SK-N-DZ (cell line): ENCODE results near the gene ETV3.

ENCODE experiments used
- DNase-seq: peaks from one replicate; pipeline ENCODE4 v3.0.0-alpha.2; 2015; ENCODE audit warnings: low spot score

The ETV3 gene

DNA sequence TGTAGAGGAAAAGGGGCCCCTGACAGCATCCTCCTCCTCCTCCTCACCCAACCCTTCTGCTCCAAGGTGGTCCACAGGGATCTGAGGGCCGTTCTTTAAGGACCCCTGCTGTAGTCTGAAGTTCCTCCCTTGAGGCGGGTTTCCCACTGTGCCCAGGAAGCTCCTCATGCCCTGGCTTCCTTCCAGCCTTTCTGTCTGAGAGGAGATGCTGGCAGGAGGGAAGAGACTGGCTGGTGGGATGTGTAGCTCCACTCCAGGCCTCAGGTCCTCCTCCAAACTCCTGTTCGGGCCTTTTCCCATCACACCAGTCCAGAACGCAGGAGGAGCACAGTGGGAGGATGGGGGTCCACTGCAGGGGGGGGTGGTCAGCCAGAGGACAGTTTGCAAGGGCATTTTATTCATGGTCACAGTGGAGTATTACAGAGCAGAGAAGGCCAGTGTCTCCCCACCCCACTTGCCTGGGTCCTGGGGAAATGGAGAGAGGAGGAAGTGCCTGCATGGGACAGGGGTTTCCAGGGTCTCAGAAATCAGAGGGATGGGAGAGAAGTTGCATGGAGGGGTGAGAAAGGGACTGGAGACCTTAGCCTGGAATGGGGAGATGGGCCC lies 46.4 kb downstream of the ETV3 start:
- DNase-seq, result no peak

DNA sequence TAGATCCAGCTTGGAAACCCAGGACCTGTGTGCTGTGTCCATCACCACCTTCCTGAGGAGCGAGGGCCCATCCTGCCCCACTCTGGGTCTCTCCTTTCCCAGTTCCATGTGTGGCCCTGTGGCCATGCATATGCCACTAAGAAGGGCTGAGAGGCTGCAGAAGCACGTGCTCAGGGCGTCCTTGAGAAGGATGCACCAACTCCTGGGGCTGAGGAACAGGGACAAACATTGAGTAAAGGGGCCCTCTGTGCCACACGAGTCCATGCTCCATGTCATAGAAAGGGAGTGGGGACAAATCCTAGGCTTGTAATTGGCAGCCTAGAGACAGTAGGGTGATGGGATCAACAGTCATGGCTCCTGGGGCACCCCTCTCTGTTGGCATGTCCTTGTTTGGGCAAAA lies 47.0 kb downstream of the ETV3 start:
- DNase-seq, result no peak

DNA sequence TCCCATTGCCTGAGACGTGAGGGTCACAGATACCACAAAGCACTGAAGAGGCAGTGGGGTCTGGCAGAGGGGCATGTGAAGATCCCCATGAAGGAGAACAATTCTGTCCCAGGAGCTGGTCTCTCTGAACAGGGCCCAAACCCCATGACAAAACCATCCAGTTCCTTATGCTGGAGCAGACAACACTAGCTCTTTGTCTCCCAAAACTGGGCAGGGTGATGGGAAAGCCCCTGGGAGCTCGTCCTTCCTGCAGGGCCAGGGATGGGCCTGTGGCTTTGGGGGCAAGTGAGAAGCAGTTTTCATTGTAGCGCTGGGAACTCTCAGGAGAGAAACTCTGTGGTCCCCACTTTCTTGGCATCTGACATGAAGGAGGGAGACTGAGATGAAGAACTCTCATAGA lies 47.4 kb downstream of the ETV3 start:
- no peak for DNase-seq

DNA sequence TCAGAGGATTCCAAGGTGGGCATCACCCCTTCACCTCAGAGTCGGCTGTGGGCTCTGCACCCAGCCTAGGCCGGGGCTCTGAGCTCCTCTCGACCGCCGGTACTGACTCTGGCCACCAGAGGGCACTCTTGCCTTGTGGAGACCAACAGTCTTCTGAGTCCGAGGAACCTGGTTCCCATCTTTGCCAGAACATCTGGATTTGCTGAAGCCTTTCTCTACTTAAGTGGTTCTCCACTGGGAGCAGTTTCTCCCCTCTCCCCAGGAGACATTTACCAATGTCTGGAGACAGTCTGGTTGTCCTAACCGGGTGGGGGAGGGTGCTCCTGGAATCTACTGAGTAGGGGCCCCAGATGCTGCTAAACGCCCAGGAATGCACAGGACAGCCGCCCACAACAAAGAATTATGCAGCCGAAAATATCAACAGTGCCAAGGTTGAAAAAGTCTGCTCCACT lies 48.0 kb downstream of the ETV3 start:
- peak; percentile 88 for DNase-seq

DNA sequence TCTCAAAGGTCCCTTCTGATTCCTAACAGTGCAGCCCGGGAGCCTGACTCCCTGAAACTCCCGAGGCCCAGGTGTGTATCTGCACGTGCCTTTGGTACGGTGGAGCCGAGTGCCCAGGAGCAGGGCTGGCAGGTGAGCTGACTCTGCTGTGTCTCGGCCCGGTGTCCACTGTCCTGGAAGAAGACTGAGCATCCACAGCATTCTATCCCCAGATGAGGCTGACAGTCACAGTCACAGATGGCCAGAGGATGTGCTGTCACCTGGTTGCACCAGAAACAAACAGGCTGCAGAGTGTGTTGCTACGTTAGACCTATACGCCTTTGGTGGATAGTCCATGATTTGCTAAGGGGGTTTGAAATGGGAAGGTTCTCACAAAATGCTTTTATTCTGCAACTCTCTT lies 48.4 kb downstream of the ETV3 start:
- DNase-seq, result no peak

DNA sequence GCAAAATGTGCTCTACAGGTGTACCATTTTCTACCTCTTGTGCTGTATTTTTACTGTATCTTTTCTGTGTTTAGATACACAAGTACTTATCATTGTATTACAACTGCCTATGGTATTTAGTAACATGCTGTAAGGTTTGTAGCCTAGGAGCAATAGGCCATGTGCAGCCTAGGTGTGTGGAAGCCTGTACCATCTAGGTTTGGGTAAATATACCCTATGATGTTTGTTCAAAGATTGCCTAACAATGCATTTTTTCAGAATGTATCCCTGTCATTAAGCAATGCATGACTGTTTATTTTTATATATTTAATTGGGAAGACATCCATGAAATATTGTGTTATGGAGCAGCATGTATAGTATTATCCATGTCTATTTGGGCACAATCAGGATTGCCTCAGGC lies 49.6 kb downstream of the ETV3 start:
- DNase-seq, result no peak

DNA sequence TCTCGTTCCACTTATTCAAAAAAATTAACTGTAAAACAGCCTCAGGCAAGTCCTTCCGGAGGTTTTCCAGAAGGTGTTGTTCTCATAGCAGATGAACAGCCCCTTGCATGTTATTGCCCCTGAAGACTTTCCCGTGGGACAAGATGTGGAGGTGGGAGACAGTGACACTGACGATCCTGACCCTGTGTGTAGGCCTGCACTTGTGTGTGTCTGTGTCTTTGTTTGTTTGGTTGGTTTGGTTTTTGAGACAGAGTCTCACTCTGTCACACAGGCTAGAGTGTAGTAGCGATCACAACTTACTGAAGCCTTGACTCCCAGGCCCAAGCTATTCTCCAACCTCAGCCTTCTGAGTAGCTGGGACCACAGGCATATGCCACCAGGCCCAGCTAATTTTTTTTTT lies 51.2 kb downstream of the ETV3 start:
- DNase-seq, result no peak

DNA sequence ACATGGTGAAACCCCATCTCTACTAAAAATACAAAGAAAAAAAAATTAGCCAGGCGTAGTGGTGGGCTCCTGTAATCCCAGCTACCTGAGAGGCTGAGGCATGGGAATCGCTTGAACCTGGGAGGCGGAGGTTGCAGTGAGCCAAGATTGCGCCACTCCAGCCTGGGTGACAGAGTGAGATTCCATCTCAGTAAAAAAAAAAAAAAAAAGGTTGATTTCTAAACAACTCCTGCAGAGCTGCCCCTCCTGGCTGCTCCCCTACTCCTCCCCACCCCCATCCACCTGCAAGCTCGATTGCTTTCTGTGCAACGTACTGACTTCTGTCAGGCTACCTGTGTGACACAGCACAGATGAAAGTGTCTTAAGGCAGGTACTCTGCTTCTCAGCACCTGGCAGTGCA lies 51.9 kb downstream of the ETV3 start:
- DNase-seq, result no peak

DNA sequence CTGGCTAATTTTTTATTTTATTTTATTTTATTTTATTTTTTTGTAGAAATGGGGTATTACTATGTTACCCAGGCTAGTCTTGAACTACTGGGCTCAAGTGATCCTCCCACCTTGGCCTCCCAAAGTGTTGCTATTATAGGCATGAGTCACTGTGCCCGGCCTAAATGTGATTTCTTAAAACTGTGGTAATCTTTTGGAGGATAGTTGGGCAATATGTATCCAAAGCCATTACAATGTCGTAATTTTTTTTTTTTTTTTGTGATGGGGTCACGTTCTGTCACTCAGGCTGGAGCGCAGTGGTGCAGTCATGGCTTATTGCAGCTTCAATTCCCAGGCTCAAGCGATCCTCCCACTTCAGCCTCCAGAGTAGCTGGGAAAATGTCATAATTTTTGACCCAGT lies 52.8 kb downstream of the ETV3 start:
- DNase-seq, result no peak

DNA sequence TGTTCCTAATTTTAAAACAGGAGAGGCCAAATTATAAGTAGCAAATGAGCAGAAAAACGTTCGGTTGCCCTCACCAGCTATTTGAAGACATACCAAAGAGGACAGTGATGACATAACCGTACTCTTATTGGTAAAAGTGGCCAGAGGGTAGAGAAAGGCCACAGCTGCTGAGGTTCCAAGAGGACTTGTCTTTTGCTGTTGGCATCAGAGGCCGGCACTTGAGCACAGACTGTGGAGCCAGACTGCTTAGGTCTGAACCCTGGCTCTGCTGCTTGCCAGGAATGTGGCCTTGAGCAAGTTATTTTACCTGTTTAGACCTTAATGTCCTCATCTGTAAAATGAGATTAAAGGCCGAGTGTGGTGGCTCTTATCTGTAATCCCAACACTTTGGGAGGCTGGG lies 53.5 kb downstream of the ETV3 start:
- DNase-seq, result no peak

DNA sequence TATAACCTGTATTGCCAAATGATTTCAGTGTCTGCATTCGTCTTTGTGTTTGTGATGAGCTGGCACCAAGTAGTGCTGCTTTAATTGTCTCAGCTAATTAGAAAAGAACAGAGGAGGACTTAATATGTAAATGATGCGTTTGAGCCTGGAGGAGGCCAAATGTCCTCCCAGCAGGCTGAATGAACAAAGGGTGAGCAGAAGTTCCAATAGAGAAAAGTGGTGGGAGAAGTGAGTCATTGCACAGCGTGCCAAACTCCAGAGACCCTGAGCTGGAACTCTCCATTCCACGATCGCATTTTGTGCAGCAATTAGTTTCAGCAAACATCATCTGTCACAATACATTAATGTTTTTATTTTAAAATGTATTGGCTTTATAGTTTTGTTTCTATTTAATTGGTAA lies 56.5 kb downstream of the ETV3 start:
- no peak for DNase-seq

DNA sequence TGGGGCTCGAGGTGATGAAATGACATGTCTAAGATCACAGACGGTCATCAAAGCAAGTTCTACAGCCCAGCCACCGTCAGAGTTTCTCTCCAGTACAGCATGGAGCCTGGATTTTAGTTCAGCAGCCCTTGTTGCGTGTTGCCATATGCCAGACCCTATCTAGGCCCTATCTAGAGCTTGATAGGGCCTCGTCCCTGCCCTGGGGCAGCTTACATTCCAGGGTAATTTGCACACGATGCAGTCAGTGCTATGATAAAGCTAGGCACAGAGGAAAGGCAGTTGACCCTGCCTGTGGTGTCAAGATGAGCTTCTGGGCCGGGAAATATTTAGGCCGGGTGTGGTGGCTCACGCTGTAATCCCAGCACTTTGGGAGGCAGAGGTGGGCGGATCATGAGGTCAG lies 57.5 kb downstream of the ETV3 start:
- no peak for DNase-seq

DNA sequence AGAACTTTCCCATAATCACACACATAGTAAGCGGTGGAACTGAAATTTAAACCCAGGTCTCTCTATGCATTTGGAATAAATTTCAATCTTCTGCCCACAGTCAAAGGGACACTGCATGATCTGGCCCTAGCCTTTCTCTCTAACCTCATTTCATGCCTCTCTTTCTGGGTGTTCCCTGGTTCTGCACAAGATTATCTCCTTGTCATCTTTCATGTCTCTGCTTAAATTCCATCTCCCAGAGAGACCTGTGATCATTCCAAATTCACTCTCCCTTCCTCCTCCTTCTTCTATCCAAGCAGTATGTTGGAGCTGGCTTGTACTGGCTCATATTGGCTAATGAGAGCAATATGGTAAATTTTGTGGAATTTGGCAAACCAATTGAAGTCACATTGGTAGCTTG lies 60.8 kb downstream of the ETV3 start:
- DNase-seq, result no peak

DNA sequence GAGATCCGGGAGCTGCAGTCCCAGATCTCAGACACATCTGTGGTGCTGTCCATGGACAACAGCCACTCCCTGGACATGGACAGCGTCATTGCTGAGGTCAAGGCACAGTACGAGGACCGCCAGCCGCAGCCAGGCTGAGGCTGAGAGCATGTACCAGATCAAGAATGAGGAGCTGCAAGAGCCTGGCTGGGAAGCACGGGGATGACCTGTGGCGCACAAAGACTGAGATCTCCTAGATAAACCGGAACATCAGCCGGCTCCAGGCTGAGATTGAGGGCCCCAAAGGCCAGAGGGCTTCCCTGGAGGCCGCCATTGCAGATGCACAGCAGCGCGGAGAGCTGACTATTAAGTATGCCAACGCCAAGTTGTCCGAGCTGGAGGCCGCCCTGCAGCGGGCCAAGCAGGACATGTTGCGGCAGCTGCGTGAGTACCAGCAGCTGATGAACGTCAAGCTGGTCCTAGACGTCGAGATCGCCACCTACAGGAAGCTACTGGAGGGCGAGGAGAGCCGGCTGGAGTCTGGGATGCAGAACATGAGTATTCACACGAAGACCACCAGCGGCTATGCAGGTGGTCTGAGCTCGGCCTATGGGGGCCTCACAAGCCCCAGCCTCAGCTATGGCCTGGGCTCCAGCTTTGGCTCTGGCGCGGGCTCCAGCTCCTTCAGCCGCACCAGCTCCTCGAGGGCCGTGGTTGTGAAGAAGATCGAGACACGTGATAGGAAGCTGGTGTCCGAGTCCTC lies 64.1 kb downstream of the ETV3 start:
- peak; percentile 92 for DNase-seq
